K562 (cell line): ENCODE data around the gene TLX2. TPM values are rescaled to one million over a fixed set of nuclear protein-coding genes. Genes with fewer than 3 reads are reported as not detected.

Source experiments
- ATF4 ChIP-seq: fragments of 450-650 bp; formaldehyde crosslinking; IDR thresholded peaks from 2 replicates; pipeline ENCODE4 v1.4.0; 2022; ENCODE audit warnings: mild to moderate bottlenecking, moderate library complexity
- DMBX1 ChIP-seq: fragments of 250-450 bp; sonication (Bioruptor Pico); IDR thresholded peaks from 2 replicates; pipeline ENCODE4 v1.8.0; 2022; ENCODE audit warnings: inconsistent platforms, mild to moderate bottlenecking, moderate library complexity, borderline replicate concordance
- HMG20A ChIP-seq: fragments of 450-650 bp; formaldehyde crosslinking; conservative IDR thresholded peaks from 2 replicates; pipeline ENCODE4 v1.4.0; 2020; ENCODE audit warnings: mild to moderate bottlenecking, mixed read lengths
- MBD1 ChIP-seq: fragments of 250-450 bp; sonication (Bioruptor Pico); IDR thresholded peaks from 2 replicates; pipeline ENCODE4 v1.8.0; 2022; ENCODE audit warnings: inconsistent platforms
- MLLT1 ChIP-seq, 2 experiments: fragments of 450-650 bp; IDR thresholded peaks; 2 replicates each; pipeline ENCODE4 v1.6.1; 2016
- NFIC ChIP-seq: fragments of 450-650 bp; IDR thresholded peaks from 2 replicates; pipeline ENCODE4 v1.6.1; 2017; ENCODE audit warnings: mild to moderate bottlenecking, inconsistent platforms
- RBM25 ChIP-seq: fragments of 200-400 bp; formaldehyde crosslinking; IDR thresholded peaks from 2 replicates; pipeline ENCODE4 v1.6.1; 2018; ENCODE audit warnings: low read length, low read depth, moderate library complexity; ENCODE audit not compliant: severe bottlenecking
- RBM34 ChIP-seq: fragments of 200-400 bp; formaldehyde crosslinking; IDR thresholded peaks from 2 replicates; pipeline ENCODE4 v1.6.1; 2018; ENCODE audit warnings: low read length, borderline replicate concordance; ENCODE audit not compliant: insufficient read depth
- REST ChIP-seq, 2 experiments: fragments of 450-650 bp; formaldehyde crosslinking in 1 of 2; IDR thresholded peaks; 2 replicates each; pipeline versions ENCODE4 v1.4.0 to v1.6.1; 2014 to 2020; ENCODE audit warnings: mild to moderate bottlenecking in 2 of 2, borderline replicate concordance in 1 of 2, low read depth in 1 of 2
- ZNF398 ChIP-seq: fragments of 250-450 bp; sonication (Bioruptor Pico); IDR thresholded peaks from 2 replicates; pipeline ENCODE4 v1.8.0; 2021; ENCODE audit warnings: moderate library complexity, mild to moderate bottlenecking, inconsistent platforms
- ZNF717 ChIP-seq: fragments of 250-450 bp; sonication (Bioruptor Pico); IDR thresholded peaks from 2 replicates; pipeline ENCODE4 v1.5.0; 2021
- polyA plus RNA-seq, 8 experiments: library from polyadenylated mRNA; depleted of rRNA in 4 of 8; stranded (reverse) in 5 of 8; unstranded in 3 of 8; fragments of >200 nt; fragmentation: Nextera tagmentation in 2 of 8; fragmentation: Illumina TruSeq in 1 of 8; extraction: Ambion mirVana in 2 of 8; extraction: Trizol in 1 of 8; gene quantifications; 2 replicates each; pipeline versions ENCODE4 v1.2.1 to v1.2.3, GENCODE V29; 2011 to 2014; ENCODE audit warnings: inconsistent platforms in 1 of 8, missing spikeins in 1 of 8
- total RNA-seq, 7 experiments: library from RNA; depleted of rRNA in 6 of 7; stranded (reverse); fragments of >200 nt in 6 of 7; fragmentation: Illumina TruSeq in 2 of 7; extraction: Trizol in 2 of 7; gene quantifications; 2 replicates each; pipeline versions ENCODE4 v1.2.1 to v1.2.3, GENCODE V29; 2011 to 2021; ENCODE audit warnings: low replicate concordance in 1 of 7

Gene TLX2
- total and polyA plus RNA-seq, 9 of the 15 experiments (the other 6 are each of a cell fraction or from before 2014, with no cell fraction given) = not detected

- no peak for TF ChIP-seq ZNF398 (CRISPR knock-in tag)
- no peak for TF ChIP-seq RBM25
- 0 out of 2 replicates have a peak, but pooled peaks have one; percentile 4 for TF ChIP-seq NFIC
- no peak for TF ChIP-seq MBD1 (CRISPR knock-in tag)
- peak; percentile 30 for TF ChIP-seq REST (IDR thresholded peaks at IDR 0.05; ENCODE audit: borderline replicate concordance)
- TF ChIP-seq REST (CRISPR knock-in tag; IDR thresholded peaks at IDR 0.05; ENCODE audit: low read depth) = no peak; the same call in none of the 2 replicates
- peak; percentile 82; the same call in 1 of the 2 replicates for TF ChIP-seq RBM34
- no peak for TF ChIP-seq MLLT1 (IDR thresholded peaks at IDR 0.05)
- no peak for TF ChIP-seq ATF4 (CRISPR knock-in tag)
- no peak for TF ChIP-seq DMBX1
- no peak for TF ChIP-seq HMG20A (CRISPR knock-in tag)
- TF ChIP-seq ZNF717 (CRISPR knock-in tag) = no peak
Observed at GRCh38 chr2:74502720-74503505, 11.3 kb upstream of the TLX2 start (continued).
